ENCODE data around the gene RAB40C. TPM values are rescaled to one million over a fixed set of nuclear protein-coding genes. Genes with fewer than 3 reads are reported as not detected.

Gene RAB40C
- total and polyA plus RNA-seq, 9 of the 15 experiments (the other 6 are each of a cell fraction or from before 2014, with no cell fraction given) = 0.17 to 23.4 (median 8.7) TPM

DNA sequence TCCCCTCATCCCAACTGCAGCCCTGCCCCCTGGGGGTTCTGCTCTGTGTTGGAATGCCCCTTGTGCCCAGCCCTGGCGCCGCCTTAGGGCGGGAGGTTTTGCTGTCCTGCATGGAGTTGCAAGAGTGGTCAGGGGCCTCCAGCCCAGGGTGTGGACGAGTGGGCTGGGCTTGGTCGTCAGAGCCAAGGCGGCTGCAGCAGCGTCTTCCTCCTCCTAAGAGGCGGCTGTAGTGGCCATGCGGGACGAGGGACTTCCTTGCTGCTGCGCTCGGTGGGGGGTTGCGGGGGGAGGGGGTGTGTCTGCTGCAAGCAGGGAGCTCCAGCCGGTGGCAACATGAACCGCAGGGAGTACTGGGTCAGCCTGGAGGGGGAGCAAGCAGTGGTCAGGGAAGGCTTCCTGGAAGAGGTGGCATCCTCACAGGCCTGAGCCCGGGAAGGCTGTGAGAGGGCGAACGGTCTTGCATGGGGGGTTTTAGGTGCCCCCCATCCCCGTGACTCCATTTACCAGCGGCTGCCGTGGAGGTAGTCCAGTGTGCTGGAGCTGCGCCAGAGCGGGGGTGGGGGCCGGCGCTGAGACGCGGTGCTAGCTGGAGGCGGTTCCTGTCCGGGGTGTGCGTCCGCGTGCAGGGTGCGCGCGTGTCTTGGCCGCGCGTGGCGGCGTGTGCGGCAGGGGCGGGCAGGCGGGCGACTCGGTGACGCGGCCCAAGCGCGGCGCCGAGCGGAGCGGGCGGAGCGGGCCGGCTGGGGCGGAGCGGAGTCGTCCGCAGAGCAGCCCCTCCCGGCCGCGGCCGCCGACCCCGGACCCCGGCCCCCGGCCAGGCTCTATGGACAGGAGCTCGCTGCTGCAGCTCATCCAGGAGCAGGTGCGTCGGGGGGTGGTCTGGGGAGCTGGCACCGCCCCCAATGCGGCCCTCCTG lies 85.4 kb downstream of the RAB40C start, which contains the start of gene RHBDL1 (continued):
- no peak for TF ChIP-seq NUFIP1 (IDR thresholded peaks at IDR 0.05; ENCODE audit: partially characterized antibody)
- TF ChIP-seq, protein P1, sequence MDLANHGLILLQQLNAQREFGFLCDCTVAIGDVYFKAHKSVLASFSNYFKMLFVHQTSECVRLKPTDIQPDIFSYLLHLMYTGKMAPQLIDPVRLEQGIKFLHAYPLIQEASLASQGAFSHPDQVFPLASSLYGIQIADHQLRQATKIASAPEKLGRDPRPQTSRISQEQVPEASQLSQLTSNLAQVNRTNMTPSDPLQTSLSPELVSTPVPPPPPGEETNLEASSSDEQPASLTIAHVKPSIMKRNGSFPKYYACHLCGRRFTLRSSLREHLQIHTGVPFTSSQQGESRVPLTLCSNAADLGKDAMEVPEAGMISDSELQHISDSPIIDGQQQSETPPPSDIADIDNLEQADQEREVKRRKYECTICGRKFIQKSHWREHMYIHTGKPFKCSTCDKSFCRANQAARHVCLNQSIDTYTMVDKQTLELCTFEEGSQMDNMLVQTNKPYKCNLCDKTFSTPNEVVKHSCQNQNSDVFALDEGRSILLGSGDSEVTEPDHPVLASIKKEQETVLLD (IDR thresholded peaks at IDR 0.05) = peak; percentile 53; the same call in 1 of the 2 replicates
- TF ChIP-seq PCBP1 (IDR thresholded peaks at IDR 0.05; ENCODE audit: low read depth, low read length, poor library complexity, severe bottlenecking) = peak; percentile 68
- no peak for TF ChIP-seq FOXM1 (IDR thresholded peaks at IDR 0.05; ENCODE audit: low read depth)
- 0 out of 2 replicates have a peak, but pooled peaks have one; percentile 43 for TF ChIP-seq FOXM1 (CRISPR knock-in tag; IDR thresholded peaks at IDR 0.05; ENCODE audit: low read depth)
- TF ChIP-seq STAT5A (IDR thresholded peaks at IDR 0.05; ENCODE audit: borderline replicate concordance, low read length) = no peak
- no peak for TF ChIP-seq ZNF830 (CRISPR knock-in tag; IDR thresholded peaks at IDR 0.05)
- TF ChIP-seq, protein P2, sequence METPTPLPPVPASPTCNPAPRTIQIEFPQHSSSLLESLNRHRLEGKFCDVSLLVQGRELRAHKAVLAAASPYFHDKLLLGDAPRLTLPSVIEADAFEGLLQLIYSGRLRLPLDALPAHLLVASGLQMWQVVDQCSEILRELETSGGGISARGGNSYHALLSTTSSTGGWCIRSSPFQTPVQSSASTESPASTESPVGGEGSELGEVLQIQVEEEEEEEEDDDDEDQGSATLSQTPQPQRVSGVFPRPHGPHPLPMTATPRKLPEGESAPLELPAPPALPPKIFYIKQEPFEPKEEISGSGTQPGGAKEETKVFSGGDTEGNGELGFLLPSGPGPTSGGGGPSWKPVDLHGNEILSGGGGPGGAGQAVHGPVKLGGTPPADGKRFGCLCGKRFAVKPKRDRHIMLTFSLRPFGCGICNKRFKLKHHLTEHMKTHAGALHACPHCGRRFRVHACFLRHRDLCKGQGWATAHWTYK (CRISPR knock-in tag; IDR thresholded peaks at IDR 0.05) = peak; percentile 50; the same call in 1 of the 2 replicates
- TF ChIP-seq TEAD1 (CRISPR knock-in tag; IDR thresholded peaks at IDR 0.05) = 0 out of 4 replicates have a peak, but pooled peaks of 1 of the 2 experiments have one; percentile 24
- TF ChIP-seq, protein P3, sequence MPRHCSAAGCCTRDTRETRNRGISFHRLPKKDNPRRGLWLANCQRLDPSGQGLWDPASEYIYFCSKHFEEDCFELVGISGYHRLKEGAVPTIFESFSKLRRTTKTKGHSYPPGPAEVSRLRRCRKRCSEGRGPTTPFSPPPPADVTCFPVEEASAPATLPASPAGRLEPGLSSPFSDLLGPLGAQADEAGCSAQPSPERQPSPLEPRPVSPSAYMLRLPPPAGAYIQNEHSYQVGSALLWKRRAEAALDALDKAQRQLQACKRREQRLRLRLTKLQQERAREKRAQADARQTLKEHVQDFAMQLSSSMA (CRISPR knock-in tag; IDR thresholded peaks at IDR 0.05) = peak; percentile 44; the same call in 1 of the 2 replicates
- 0 out of 2 replicates have a peak, but pooled peaks have one; percentile 4 for TF ChIP-seq NFE2 (IDR thresholded peaks at IDR 0.05; ENCODE audit: low read depth)
